GM21390 (cell line): ENCODE measurements around the gene ATXN1.

ENCODE experiments used
- ATAC-seq: cut with Tn5 transposase; IDR thresholded peaks from one replicate; pipeline ENCODE4 v1.9.1; 2021; ENCODE audit not compliant: unreplicated experiment

The ATXN1 gene

GRCh38 chr6:16783952-16784565 lies 22.8 kb upstream of the ATXN1 start:
- no peak for ATAC-seq

- ATAC-seq: no peak
Observed at GRCh38 chr6:16783509-16783908, 22.2 kb upstream of the ATXN1 start.

GRCh38 chr6:16782278-16782677 lies 21.0 kb upstream of the ATXN1 start:
- no peak for ATAC-seq

GRCh38 chr6:16781348-16782169 lies 20.3 kb upstream of the ATXN1 start:
- no peak for ATAC-seq

GRCh38 chr6:16778521-16778920 lies 17.3 kb upstream of the ATXN1 start:
- no peak for ATAC-seq

- ATAC-seq: no peak
Observed at GRCh38 chr6:16777794-16778193, 16.5 kb upstream of the ATXN1 start.

GRCh38 chr6:16776394-16777017 lies 15.2 kb upstream of the ATXN1 start:
- no peak for ATAC-seq

GRCh38 chr6:16774437-16774836 lies 13.2 kb upstream of the ATXN1 start:
- ATAC-seq: no peak

GRCh38 chr6:16773362-16773761 lies 12.1 kb upstream of the ATXN1 start:
- ATAC-seq: no peak

GRCh38 chr6:16770701-16771569 lies 9.7 kb upstream of the ATXN1 start:
- ATAC-seq: peak; percentile 84

- no peak for ATAC-seq
Observed at GRCh38 chr6:16769986-16770376, 8.7 kb upstream of the ATXN1 start.

- no peak for ATAC-seq
Observed at GRCh38 chr6:16769131-16769985, 8.1 kb upstream of the ATXN1 start.

GRCh38 chr6:16768477-16768830 lies 7.2 kb upstream of the ATXN1 start:
- ATAC-seq: no peak

- ATAC-seq: no peak
Observed at GRCh38 chr6:16767765-16768476, 6.7 kb upstream of the ATXN1 start.

- no peak for ATAC-seq
Observed at GRCh38 chr6:16766836-16767745, 5.8 kb upstream of the ATXN1 start.

GRCh38 chr6:16766043-16766536 lies 4.8 kb upstream of the ATXN1 start:
- no peak for ATAC-seq

GRCh38 chr6:16765235-16765634 lies 4.0 kb upstream of the ATXN1 start:
- ATAC-seq: no peak

- ATAC-seq: no peak
Observed at GRCh38 chr6:16764188-16764950, 3.1 kb upstream of the ATXN1 start.
